GM21381 (cell line): ENCODE data around the gene ILF3.
"Not testable (repeated sequence)": the region's sequence is repeated elsewhere in the genome, so short reads cannot be mapped to it uniquely, and the experiment has no call there.

Source experiments
- ATAC-seq: cut with Tn5 transposase; IDR thresholded peaks from one replicate; pipeline ENCODE4 v1.9.1; 2021; ENCODE audit warnings: mild to moderate bottlenecking, moderate library complexity; ENCODE audit not compliant: unreplicated experiment

Gene ILF3

DNA sequence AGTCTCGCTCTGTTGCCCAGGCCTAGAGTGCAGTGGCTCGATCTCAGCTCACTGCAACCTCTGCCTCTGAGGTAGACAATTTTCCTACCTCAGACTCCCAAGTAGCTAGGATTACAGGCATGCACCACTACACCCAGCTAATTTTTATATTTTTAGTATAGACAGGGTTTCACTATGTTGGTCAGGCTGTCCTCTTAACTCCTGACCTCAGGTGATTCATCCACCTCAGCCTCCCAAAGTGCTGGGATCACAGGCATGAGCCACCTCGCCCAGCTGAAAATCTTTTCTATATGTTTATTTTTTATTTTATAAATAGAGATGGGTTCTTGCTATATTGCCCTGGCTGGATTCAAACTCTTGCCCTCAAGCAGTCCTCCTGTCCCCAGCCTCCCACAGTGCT lies 17.8 kb downstream of the ILF3 start:
- not testable (repeated sequence) for ATAC-seq

DNA sequence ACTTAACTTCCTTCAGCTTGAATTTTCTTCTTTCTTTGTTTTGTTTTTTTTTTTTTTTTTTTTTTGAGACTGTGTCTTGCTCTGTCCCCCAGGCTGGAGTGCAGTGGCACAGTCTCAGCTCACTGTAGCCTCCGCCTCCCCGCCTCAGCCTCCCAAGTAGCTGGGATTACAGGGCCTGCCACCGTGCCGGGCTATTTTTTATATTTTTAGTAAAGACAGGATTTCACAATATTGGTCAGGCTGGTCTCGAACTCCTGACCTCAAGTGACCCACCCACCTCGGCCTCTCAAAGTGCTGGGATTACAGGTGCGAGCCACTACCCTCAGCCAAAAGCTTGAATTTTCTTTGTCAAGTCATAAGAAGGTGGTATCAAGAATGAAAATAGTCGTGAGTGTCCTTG lies 21.1 kb downstream of the ILF3 start:
- not testable (repeated sequence) for ATAC-seq

DNA sequence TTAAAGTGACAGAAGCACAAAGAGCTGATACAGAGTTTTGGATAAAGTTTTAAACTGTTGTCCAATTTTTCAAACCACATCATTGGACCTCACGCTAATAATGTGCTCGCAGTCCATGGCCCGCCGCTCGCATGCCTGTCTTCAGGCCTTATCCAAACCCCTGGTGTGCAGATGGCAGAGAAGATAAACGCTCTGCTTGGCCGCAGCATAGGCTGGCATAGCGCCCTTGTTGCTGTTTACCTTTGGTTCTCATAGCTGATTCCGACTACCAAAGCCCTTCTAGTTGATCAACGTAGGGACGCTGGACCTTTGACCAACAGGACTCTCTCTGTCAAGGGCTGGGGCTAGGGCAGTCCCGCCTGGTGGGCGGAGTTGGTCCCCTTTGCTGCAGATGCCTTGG lies 23.6 kb downstream of the ILF3 start:
- ATAC-seq, result no peak

DNA sequence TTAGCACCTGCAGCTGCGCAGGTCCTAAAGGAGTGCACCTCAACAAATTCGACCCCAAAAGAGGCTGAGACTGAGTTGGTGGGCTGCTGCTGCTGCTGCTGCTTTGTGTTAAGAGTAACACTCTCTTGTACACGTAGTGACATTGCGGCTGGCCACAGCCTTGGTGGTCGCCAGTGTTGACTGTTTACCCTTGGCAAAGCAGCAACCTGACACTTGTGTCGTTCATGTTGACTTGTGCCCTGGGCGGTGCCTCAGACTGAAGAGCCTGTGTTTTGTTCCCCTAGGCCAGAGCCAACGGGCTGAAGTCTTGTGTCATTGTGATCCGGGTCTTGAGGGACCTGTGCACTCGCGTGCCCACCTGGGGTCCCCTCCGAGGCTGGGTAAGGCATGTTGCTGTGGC lies 24.7 kb downstream of the ILF3 start:
- no peak for ATAC-seq

DNA sequence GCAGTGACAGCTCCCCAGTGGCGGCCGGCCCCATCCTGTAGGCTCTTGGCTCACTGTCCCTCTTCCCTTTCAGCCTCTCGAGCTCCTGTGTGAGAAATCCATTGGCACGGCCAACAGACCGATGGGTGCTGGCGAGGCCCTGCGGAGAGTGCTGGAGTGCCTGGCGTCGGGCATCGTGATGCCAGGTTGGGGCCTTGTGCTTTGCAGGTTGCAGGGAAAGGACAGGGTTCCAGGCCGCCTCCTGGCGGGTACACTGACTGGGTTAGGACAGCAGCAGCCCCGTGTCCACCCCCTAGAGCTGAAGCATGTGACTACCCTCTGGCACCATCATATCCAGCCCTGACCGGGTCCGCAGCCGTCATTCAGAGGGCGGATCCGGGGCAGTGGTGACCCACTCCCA lies 25.6 kb downstream of the ILF3 start:
- no peak for ATAC-seq

- ATAC-seq, result no peak
These were observed 26.5 kb downstream of the ILF3 start for GRCh38 chr19:10680545-10681135.

DNA sequence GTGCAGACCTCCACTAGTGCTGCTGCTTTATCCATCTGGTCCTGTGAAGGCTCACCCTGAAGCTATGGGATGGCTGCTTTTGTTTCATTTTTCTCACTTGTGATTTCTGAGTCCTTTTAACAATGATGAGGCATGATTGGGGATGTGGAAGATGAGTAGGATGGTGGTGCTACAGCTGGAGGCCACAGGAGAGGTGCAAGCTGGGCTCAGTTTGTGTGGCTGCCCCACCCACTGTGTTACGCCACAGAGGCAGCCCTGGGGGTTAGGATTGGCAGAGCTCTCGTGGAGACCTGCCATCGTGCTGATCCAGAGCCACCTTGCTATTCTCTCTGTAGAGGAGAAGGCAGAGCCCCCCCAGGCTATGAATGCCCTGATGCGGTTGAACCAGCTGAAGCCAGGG lies 27.5 kb downstream of the ILF3 start:
- ATAC-seq, result no peak

DNA sequence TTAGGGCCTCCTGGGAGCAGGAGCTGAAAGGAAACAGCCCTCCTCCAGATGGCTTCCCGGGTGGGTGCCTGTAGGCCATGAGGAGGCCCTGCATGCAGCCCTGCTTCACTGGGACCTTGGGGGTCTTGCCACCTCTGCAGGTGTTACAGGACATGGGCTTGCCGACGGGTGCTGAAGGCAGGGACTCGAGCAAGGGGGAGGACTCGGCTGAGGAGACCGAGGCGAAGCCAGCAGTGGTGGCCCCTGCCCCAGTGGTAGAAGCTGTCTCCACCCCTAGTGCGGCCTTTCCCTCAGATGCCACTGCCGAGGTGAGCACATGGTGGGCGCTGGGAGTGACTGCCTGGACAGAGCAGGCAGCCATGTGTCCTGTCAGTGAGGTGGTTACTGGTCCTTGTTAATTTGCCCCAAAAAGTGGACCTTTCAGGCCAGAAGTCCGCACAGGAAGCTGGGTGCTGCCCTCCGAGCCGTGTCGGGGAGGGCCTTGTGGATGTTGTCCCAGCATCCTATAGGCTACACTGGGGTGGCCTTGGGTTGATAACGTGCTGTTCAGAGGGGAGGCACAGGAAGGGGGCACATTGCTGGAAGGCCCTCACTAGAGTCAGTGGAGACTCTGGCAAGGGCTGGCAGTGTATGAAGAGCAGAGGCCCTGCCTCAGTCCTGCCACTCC lies 28.4 kb downstream of the ILF3 start:
- ATAC-seq, result no peak

DNA sequence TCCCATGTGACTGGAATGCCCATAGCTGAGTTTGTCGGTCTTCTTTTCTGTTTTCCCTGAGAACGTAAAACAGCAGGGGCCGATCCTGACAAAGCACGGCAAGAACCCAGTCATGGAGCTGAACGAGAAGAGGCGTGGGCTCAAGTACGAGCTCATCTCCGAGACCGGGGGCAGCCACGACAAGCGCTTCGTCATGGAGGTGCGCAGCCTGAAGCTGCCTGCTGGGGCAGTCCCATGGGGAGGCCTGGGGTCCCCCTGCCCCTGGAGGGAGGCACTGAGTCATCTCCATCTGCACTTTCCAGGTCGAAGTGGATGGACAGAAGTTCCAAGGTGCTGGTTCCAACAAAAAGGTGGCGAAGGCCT lies 28.9 kb downstream of the ILF3 start:
- no peak for ATAC-seq

GRCh38 chr19:10683582-10683981 lies 29.4 kb downstream of the ILF3 start:
- ATAC-seq, result no peak

- ATAC-seq, result no peak
These were observed 31.1 kb downstream of the ILF3 start for GRCh38 chr19:10685210-10685609.

GRCh38 chr19:10686193-10686592 lies 32.0 kb downstream of the ILF3 start:
- ATAC-seq, result no peak

GRCh38 chr19:10686661-10687517 lies 32.7 kb downstream of the ILF3 start:
- no peak for ATAC-seq

- no peak for ATAC-seq
These were observed 33.6 kb downstream of the ILF3 start for GRCh38 chr19:10687518-10688288.

DNA sequence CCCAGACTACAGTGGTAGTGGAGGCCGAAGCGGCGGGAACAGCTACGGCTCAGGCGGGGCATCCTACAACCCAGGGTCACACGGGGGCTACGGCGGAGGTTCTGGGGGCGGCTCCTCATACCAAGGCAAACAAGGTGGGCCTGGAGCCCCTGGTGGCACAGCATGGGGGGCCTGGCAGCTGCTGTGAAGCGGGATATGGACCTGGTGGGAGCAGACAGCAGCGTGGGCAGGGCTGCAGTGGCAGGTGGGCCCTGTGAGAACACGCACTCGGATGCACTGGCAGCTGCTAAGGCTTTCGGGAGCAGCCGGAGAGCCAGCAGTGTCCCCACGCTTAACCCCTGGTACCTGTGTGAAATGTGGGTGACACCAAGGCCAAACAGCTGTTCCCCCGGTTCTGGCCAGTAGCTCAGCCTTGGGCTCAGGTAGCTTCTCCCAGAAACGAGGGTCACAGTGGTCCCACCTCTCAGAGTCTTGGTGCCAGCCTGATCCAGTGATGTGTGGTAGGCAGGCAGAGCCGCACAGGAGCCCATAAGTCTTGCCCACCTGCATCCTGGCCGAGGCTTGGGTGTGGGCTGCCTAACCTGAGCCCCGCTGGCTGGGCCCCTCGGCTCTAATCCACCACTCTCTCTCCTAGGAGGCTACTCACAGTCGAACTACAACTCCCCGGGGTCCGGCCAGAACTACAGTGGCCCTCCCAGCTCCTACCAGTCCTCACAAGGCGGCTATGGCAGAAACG lies 34.6 kb downstream of the ILF3 start:
- ATAC-seq, result no peak

GRCh38 chr19:10690341-10690781 lies 36.2 kb downstream of the ILF3 start:
- ATAC-seq, result no peak

DNA sequence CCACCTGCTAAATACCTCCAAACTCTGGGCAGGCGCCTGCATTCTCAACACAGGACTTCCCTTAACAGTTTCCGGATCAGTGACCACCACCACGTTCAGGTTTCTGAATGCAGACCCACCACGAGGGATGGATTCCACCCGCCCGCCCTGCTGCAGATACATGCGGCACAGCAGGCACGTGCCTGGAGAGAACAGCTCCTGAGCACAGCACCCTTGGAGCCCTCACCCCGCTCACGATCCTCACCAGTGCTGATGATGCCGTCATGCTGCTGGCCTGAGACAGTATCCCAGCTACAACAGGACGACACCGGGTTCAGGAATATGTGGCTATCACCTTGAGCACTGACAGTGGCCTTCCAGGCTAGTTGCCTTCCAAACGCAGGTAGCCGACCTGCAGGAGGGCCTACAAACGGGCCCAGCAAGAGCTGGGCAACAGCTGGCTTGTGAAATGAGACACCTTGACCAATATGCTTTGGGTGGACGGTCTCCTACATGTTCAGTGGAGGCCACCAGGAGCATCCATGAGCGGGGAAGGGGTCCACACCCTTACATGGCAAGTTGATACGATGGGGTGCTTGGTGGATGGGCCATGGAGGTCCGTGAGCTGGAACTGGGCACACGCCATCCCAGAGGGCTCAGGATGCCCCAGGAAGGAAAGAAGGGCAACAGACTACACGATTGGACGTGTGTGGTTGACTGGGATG lies 37.2 kb downstream of the ILF3 start:
- no peak for ATAC-seq

DNA sequence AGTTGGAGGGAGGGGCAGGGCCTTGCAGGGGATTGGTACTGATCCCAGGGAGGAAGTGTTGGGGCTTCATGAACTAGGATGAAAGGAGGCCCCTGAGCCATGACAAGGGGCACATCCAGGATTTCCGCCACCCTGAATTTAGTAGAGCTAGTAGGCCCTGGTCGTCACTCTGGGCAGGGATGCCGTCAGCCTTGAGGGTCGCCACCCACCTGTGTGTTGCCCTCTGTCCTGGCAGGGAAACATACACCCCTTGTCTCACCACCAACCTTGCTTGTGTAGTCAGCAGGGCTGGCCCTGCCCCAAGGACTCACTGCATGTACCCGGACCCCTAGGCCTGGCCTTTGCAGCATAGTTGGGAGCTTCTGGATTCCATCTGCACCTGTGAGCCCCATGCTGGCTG lies 37.7 kb downstream of the ILF3 start:
- ATAC-seq, result no peak

- no peak for ATAC-seq
These were observed 38.6 kb downstream of the ILF3 start for GRCh38 chr19:10692673-10693264.
